Measurements from ENCODE around the gene CALML6. TPM values are rescaled to one million over a fixed set of nuclear protein-coding genes. Genes with fewer than 3 reads are reported as not detected.
A peak's percentile ranks its signal among the peaks of the same experiment; 100 is the strongest.

CALML6 gene
- total and polyA plus RNA-seq, 2 of the 4 experiments (the other 2 are of a cell fraction) = 0.91 TPM; not detected in 1

DNA sequence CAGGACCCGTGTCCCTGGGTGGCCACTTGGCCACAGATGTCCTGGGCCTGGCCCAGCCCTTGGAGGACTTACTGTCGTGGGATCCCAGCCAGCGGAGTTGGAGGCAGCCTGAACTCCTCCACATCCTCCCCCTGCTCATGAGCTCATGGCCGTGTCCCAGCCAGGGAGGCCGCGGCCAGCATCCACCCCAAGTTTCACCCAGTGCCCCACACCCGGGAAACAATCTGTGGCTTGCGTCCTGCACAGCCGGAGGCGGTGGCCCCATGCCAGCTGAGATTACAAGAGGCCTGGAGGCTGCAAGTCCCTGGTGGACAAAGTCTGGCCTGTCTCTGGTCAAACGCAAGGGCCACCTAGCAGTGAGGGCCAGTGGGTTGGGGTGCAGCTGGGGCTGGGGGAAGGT lies 31.5 kb downstream of the CALML6 start:
- no peak overlapping the region for H2AK9ac ChIP-seq (replicated peaks; ENCODE audit: low read depth, low read length, poor library complexity)
- no peak overlapping the region for H2AK5ac ChIP-seq (ENCODE audit: low read depth, low read length)
- H3K4me3 ChIP-seq (ENCODE audit: insufficient read depth, low read depth, low read length) = no peak overlapping the region
- TF ChIP-seq FOS (IDR thresholded peaks at IDR 0.05; ENCODE audit: low read depth, low read length) (no peak), MAZ (IDR thresholded peaks at IDR 0.05; ENCODE audit: borderline replicate concordance, low read depth, low read length) (no peak), RAD21 (IDR thresholded peaks at IDR 0.05; ENCODE audit: low read length) (no peak), NFE2L2 (IDR thresholded peaks at IDR 0.05; ENCODE audit: low read depth, low read length) (no peak), BHLHE40 (IDR thresholded peaks at IDR 0.05; ENCODE audit: low read depth, low read length) (no peak), POLR2A (IDR thresholded peaks at IDR 0.05; ENCODE audit: low read depth, low read length) (no peak), CEBPB (IDR thresholded peaks at IDR 0.05; ENCODE audit: low read depth, low read length) (no peak), SMC3 (IDR thresholded peaks at IDR 0.05; ENCODE audit: low read depth, low read length) (no peak)
- TF ChIP-seq, protein P1, sequence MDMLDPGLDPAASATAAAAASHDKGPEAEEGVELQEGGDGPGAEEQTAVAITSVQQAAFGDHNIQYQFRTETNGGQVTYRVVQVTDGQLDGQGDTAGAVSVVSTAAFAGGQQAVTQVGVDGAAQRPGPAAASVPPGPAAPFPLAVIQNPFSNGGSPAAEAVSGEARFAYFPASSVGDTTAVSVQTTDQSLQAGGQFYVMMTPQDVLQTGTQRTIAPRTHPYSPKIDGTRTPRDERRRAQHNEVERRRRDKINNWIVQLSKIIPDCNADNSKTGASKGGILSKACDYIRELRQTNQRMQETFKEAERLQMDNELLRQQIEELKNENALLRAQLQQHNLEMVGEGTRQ (IDR thresholded peaks at IDR 0.05; ENCODE audit: low read depth, low read length) = no peak
- TF ChIP-seq, protein P2, sequence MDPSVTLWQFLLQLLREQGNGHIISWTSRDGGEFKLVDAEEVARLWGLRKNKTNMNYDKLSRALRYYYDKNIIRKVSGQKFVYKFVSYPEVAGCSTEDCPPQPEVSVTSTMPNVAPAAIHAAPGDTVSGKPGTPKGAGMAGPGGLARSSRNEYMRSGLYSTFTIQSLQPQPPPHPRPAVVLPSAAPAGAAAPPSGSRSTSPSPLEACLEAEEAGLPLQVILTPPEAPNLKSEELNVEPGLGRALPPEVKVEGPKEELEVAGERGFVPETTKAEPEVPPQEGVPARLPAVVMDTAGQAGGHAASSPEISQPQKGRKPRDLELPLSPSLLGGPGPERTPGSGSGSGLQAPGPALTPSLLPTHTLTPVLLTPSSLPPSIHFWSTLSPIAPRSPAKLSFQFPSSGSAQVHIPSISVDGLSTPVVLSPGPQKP (IDR thresholded peaks at IDR 0.05; ENCODE audit: borderline replicate concordance, low read depth, low read length) = no peak
- no peak overlapping the region for H3K9ac ChIP-seq (ENCODE audit: low read depth, low read length)
- H3K4me1 ChIP-seq (ENCODE audit: control insufficient read depth, insufficient read depth, low read length) = no peaks in the 10 kb centered on the region
- H3K4ac ChIP-seq (ENCODE audit: low read depth, low read length) = no peak overlapping the region
- POLR2A ChIA-PET (ENCODE audit: unreplicated experiment) = no interaction called here
- in situ Hi-C loops (cut with MboI; ENCODE audit: low sequenced_read_pairs) (no loop called here), intact Hi-C loops (cut with micrococcal nuclease) (no loop called here), dilution Hi-C loops (cut with HindIII; ENCODE audit: low sequenced_read_pairs, unreplicated experiment) (no loop called here)
- H3K9me1 ChIP-seq (ENCODE audit: insufficient read depth, low read length) = 0 out of 2 replicates have a peak, but pooled peaks cover 3% of the 10 kb centered on the region
- H2BK5ac ChIP-seq (ENCODE audit: low read depth, low read length, poor library complexity, severe bottlenecking) = no peak overlapping the region
- H2BK120ac ChIP-seq (ENCODE audit: low read depth, low read length) = no peak overlapping the region
- ATAC-seq (ENCODE audit: low read depth) (peak; percentile 22; the same call in 1 of the 2 replicates), DNase-seq (peak; percentile 7)
- CTCF ChIA-PET = no interaction called here
- H3K9me3 ChIP-seq (ENCODE audit: control insufficient read depth, insufficient read depth, low read length) = no peaks in the 10 kb centered on the region
- no peak overlapping the region for H4K91ac ChIP-seq (ENCODE audit: insufficient read depth, low read depth, low read length)
- no peak overlapping the region for H3K18ac ChIP-seq (ENCODE audit: low read depth, low read length)
- H3K27me3 ChIP-seq (ENCODE audit: control insufficient read depth, insufficient read depth, low read length) = peaks cover 36% of the 10 kb centered on the region
- no CpG with 5 or more reads among the region's 11 CpGs for WGBS, 2 experiments (ENCODE audit: extremely low coverage in 2 of 2, insufficient read length in 1 of 2)
- H3K56ac ChIP-seq (ENCODE audit: extremely low read depth, insufficient read depth, low read length) = no peak overlapping the region
- no peak overlapping the region for H3K23ac ChIP-seq (ENCODE audit: low read depth, low read length)
- H3K27ac ChIP-seq (ENCODE audit: insufficient read depth, low read length) = no peak overlapping the region
- H4K5ac ChIP-seq (ENCODE audit: low read depth, low read length) = no peak overlapping the region
- H3K79me1 ChIP-seq (ENCODE audit: low read depth in 1 of 2, low read length in 2 of 2) = no peaks in the 10 kb centered on the region
- H3K36me3 ChIP-seq (ENCODE audit: control insufficient read depth, insufficient read depth, low read length) = no peaks in the 10 kb centered on the region
- peak overlapping the region; percentile 58 for H2AFZ ChIP-seq (replicated peaks; ENCODE audit: low read length, poor library complexity)
- no peak overlapping the region for H2BK15ac ChIP-seq (ENCODE audit: low read depth, low read length)
- no peak overlapping the region for H4K8ac ChIP-seq (ENCODE audit: low read depth in 2 of 2, low read length in 2 of 2)
- H4K20me1 ChIP-seq (ENCODE audit: insufficient read depth, low read length) = no peaks in the 10 kb centered on the region
- no TSS peak for BruUV-seq (replicated peaks)
- H3K4me2 ChIP-seq (ENCODE audit: low read depth, low read length) = no peak overlapping the region
- H2BK20ac ChIP-seq (ENCODE audit: low read depth, low read length) = no peak overlapping the region
- H3K14ac ChIP-seq (replicated peaks; ENCODE audit: low read depth, low read length) = no peak overlapping the region

All from IMR-90 (cell line).